Transverse colon (tissue), 4 donors: ENCODE measurements around the gene SLC35A3. TPM values are rescaled to one million over a fixed set of nuclear protein-coding genes. Genes with fewer than 3 reads are reported as not detected.

Source experiments
- DNase-seq: peaks from one replicate; pipeline ENCODE4 v3.0.0-alpha.2; 2019
- H3K27ac ChIP-seq, 4 donors: fragments of 200-600 bp; sonication (generic); 2 replicates each; pipeline ENCODE4 v1.5.1; 2016 to 2018; ENCODE audit warnings: inconsistent platforms in 4 of 4
- H3K27me3 ChIP-seq: fragments of 200-600 bp; sonication (generic); 2 replicates; pipeline ENCODE4 v1.5.1; 2017; ENCODE audit warnings: inconsistent platforms
- H3K36me3 ChIP-seq, 4 donors: fragments of 200-600 bp; sonication (generic); 2 replicates each; pipeline ENCODE4 v1.5.1; 2017 to 2019; ENCODE audit warnings: inconsistent platforms in 4 of 4
- H3K4me1 ChIP-seq, 4 donors: fragments of 200-600 bp; sonication (generic); 2 replicates each; pipeline ENCODE4 v1.5.1; 2017 to 2020; ENCODE audit warnings: inconsistent platforms in 4 of 4
- H3K4me3 ChIP-seq, 4 donors: fragments of 200-600 bp; sonication (generic); 1 replicate in 1 of 4; 2 replicates in 3 of 4; pipeline versions ENCODE4 v1.5.1 to v1.6.1; 2017 to 2019; ENCODE audit warnings: inconsistent platforms in 4 of 4
- H3K9me3 ChIP-seq, 2 donors: fragments of 200-600 bp; sonication (generic); 2 replicates each; pipeline ENCODE4 v1.5.1; 2017 to 2019; ENCODE audit warnings: inconsistent platforms in 2 of 2
- CTCF ChIP-seq, 5 experiments: fragments of 200-600 bp in 3 of 5; fragments of 450-650 bp in 2 of 5; sonication (generic) in 3 of 5; IDR thresholded peaks; 1 replicate in 2 of 5; 2 replicates in 3 of 5; pipeline ENCODE4 v1.5.1; 2016 to 2017; ENCODE audit warnings: antibody characterized with exemption in 5 of 5, inconsistent platforms in 3 of 5, mild to moderate bottlenecking in 2 of 5, moderate library complexity in 1 of 5
- EP300 ChIP-seq: sonication (generic); formaldehyde crosslinking; IDR thresholded peaks from one replicate; pipeline ENCODE4 v1.6.1; 2017; ENCODE audit warnings: antibody characterized with exemption, low read depth
- POLR2A ChIP-seq: fragments of 450-650 bp; IDR thresholded peaks from one replicate; pipeline ENCODE4 v1.6.1; 2016; ENCODE audit warnings: antibody characterized with exemption, mild to moderate bottlenecking, moderate library complexity
- POLR2AphosphoS5 ChIP-seq, 3 donors: sonication (generic); formaldehyde crosslinking; IDR thresholded peaks; one replicate each; pipeline ENCODE4 v1.6.1; 2016; ENCODE audit warnings: antibody characterized with exemption in 3 of 3
- WGBS, 2 donors: methylation state at CpG; one replicate each; pipeline ENCODE4 v1.1.5; 2018; ENCODE audit warnings: low coverage in 1 of 2; 5-methylcytosine and 5-hydroxymethylcytosine counted together
- in situ Hi-C, 4 donors: fragments of 200-750 bp; cut with MboI; loops; one replicate each; pipeline versions ENCODE4 v1.15.0 to v1.15.1; 2017; ENCODE audit warnings: low sequenced_read_pairs in 3 of 4, low pct_ligation_motif_present in 1 of 4, low pct_unique_long_range_greater_than_20kb in 1 of 4
- intact Hi-C: fragments of 100-400 bp; cut with DNase I; formaldehyde crosslinking; loops from one replicate; pipeline ENCODE4 v1.15.1; 2023; ENCODE audit warnings: low total_unique reads
- total RNA-seq, 4 donors: library from RNA; depleted of rRNA; stranded (reverse); fragments of >200 nt; gene quantifications; one replicate each; pipeline ENCODE4 v1.1.0, GENCODE V29; 2016

The SLC35A3 gene
- total RNA-seq, 4 donors from 2014 or later: 74.4 to 151 (median 111) TPM

GRCh38 chr1:100053119-100053518 lies 83.3 kb downstream of the SLC35A3 start:
- in situ Hi-C loops (no loop called here), intact Hi-C loops (no loop called here)
- no peak for TF ChIP-seq EP300
- no peak for TF ChIP-seq POLR2A
- TF ChIP-seq POLR2AphosphoS5 (IDR thresholded peaks at IDR 0.05): no peak
- TF ChIP-seq CTCF (IDR thresholded peaks at IDR 0.05): no peak
- no peak overlapping the region for H3K4me3 ChIP-seq
- H3K27me3 ChIP-seq: no peaks in the 10 kb centered on the region
- no peak overlapping the region for H3K27ac ChIP-seq
- H3K36me3 ChIP-seq: peaks cover 0 to 14% (median 3%) of the 10 kb centered on the region in 4 donors
- DNase-seq: no peak
- H3K9me3 ChIP-seq: no peaks in the 10 kb centered on the region
- peaks cover 0 to 6% (median 0%) of the 10 kb centered on the region in 4 donors for H3K4me1 ChIP-seq

GRCh38 chr1:100053727-100054126 lies 83.9 kb downstream of the SLC35A3 start:
- H3K27ac ChIP-seq: no peak overlapping the region
- no peaks in the 10 kb centered on the region for H3K9me3 ChIP-seq
- peaks cover 0 to 15% (median 4%) of the 10 kb centered on the region in 4 donors for H3K36me3 ChIP-seq
- intact Hi-C loops: no loop called here
- no peak overlapping the region for H3K4me3 ChIP-seq
- no peak for DNase-seq
- peaks cover 0 to 6% (median 0%) of the 10 kb centered on the region in 4 donors for H3K4me1 ChIP-seq
- 93 to 96% methylated on average over 4 of the region's 4 CpGs for WGBS, 2 donors
- H3K27me3 ChIP-seq: no peaks in the 10 kb centered on the region
- no peak for TF ChIP-seq POLR2AphosphoS5 (IDR thresholded peaks at IDR 0.05)
- TF ChIP-seq CTCF (IDR thresholded peaks at IDR 0.05): no peak
- no peak for TF ChIP-seq EP300
- TF ChIP-seq POLR2A: no peak
- in situ Hi-C loops: no loop called here

GRCh38 chr1:100061681-100062080 lies 91.9 kb downstream of the SLC35A3 start:
- no peak for DNase-seq
- Histone ChIP-seq H3K4me1 (no peaks in the 10 kb centered on the region), H3K27ac (no peak overlapping the region), H3K4me3 (no peak overlapping the region), H3K36me3 (peaks cover 0 to 57% (median 25%) of the 10 kb centered on the region in 4 donors), H3K9me3 (no peaks in the 10 kb centered on the region), H3K27me3 (no peaks in the 10 kb centered on the region)
- 94% methylated on average over 3 of the region's 3 CpGs for WGBS, 2 donors
- in situ Hi-C loops: no loop called here
- intact Hi-C loops: no loop called here
- TF ChIP-seq POLR2AphosphoS5 (IDR thresholded peaks at IDR 0.05): no peak
- no peak for TF ChIP-seq CTCF (IDR thresholded peaks at IDR 0.05)
- no peak for TF ChIP-seq POLR2A
- no peak for TF ChIP-seq EP300

GRCh38 chr1:100065183-100065968 lies 95.6 kb downstream of the SLC35A3 start:
- Histone ChIP-seq H3K4me1 (no peaks in the 10 kb centered on the region), H3K4me3 (no peak overlapping the region), H3K36me3 (peaks cover 2 to 72% (median 29%) of the 10 kb centered on the region in 4 donors), H3K9me3 (no peaks in the 10 kb centered on the region), H3K27me3 (no peaks in the 10 kb centered on the region), H3K27ac (no peak overlapping the region)
- TF ChIP-seq POLR2A (no peak), CTCF (IDR thresholded peaks at IDR 0.05) (no peak), POLR2AphosphoS5 (IDR thresholded peaks at IDR 0.05) (no peak), EP300 (no peak)
- intact Hi-C loops: no loop called here
- in situ Hi-C loops: no loop called here
- DNase-seq: no peak
- WGBS, 2 donors: 76 to 80% methylated on average over 1 of the region's 1 CpG
